NCI-H2171 treated with DMSO at 0.1 percent for 48 hours (cell line): Measurements from ENCODE around the gene CIB2.

ENCODE experiments used
- DNase-seq: peaks from one replicate; lab custom pipeline; 2025; lab: John Stamatoyannopoulos, UW

The CIB2 gene

DNA sequence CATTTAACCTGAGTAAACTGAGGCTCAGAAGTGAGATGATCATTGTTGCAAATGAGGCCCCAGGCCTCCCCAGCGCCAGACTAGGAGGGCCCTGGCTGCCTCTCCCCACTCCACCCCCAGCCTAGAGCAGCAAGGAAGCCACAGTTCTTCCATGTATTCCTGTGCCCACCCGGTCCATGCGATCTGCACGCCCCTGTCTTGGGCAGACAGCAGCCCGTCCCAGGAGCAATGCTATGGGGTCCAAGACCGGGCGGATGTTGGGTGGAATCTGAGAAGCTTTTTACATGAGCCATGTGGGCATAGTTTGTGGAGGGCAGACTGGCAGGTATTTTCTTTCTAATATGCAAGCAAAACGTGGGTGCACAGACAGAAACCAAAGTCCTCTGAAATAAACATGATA is 23.8 kb downstream of the CIB2 start:
- no peak for DNase-seq

DNA sequence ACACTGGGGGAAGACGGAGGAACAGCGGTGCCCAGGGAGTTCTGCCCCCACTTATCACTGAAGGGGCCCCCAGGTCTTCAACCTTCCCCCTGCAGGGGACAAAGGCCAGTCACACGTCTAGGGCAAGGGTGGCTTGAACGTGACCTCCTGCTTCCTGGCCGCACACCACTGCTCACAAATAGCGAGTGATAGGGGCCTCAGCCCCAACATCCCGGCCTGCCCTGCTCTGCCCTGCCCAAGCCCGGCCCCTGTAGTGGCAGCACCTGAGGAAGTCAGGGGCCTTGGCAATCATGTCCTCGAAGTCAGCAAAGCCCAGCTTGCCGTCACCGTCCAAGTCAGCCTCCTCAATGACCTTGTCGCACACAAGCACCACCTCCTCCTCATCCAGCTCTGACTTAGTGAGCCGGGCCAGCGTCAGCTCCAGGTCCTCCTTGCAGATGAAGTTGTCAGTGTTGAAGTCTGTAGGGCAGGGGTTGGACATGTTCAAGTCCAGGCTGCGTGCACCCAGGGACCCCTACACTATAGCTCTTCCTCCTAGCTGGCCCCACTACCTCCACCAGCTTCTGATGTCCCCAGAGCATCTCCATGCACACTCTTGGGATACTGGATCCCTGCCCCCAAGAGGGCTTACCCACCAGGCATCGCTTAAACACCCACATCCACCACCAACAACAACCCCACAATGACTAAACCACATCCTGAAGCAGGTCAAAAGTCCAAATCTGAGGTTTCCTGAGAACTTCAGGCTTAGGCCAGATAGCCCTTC is 25.6 kb downstream of the CIB2 start:
- no peak for DNase-seq

DNA sequence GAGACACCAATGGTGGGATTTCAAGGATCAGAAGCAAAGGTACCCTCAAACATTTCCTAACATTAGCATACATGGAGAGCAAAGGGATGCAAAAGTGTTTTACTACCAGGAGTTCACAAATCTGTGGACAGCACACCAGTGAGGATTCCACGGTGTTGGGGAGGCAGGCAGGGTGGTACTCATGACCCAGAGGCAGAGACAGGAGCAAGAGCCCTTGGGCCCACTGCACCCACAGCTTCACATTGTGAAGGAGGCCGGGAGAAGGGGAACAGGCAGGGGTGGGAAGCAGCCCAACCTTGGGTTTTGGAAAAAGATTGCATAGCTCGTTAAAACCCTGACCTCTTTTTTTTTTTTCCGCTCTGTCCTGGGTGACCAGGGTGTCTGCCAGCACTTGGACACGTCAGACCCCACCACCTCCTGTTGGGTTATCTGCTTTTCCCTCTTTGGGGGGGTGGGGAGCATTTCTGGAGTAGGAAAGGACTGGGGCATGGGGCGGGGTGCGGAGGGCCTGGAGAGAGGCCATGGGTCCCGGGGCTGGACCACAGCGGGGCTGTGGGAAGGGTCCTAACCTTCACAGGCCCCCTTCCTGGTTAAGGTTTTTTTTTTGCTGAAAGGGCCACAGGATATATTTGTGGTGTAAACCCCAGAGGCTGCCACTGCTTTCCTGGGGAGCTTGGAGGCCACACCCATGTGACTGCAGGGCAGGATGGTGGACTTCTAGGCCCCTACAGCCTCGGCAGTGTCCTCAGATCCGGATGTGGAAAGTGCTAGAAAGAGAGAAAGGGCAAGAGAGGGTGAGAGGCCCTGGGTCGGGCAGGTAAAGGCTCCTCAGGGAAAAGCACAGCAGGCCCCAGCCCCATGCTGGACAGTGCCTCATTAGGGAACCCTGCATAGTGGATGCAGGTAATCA is 26.4 kb downstream of the CIB2 start:
- DNase-seq = no peak

DNA sequence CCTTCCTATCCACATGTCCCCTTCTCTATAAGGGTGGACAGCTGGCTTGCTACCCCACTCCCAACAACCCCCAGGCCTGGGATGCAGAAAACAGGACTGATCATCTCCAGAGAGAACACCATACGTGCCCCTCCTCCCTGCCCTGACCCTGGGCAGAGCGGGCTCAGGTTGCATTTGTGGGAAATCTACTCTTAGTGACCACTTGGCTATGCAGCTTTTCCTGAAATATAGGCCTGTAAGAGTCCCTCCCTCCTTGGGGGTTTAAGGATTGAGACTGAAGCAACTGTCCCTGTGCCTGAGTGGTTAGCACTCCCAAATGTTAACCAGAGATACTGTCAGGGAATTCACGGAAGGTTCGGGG is 27.1 kb downstream of the CIB2 start:
- DNase-seq = no peak

DNA sequence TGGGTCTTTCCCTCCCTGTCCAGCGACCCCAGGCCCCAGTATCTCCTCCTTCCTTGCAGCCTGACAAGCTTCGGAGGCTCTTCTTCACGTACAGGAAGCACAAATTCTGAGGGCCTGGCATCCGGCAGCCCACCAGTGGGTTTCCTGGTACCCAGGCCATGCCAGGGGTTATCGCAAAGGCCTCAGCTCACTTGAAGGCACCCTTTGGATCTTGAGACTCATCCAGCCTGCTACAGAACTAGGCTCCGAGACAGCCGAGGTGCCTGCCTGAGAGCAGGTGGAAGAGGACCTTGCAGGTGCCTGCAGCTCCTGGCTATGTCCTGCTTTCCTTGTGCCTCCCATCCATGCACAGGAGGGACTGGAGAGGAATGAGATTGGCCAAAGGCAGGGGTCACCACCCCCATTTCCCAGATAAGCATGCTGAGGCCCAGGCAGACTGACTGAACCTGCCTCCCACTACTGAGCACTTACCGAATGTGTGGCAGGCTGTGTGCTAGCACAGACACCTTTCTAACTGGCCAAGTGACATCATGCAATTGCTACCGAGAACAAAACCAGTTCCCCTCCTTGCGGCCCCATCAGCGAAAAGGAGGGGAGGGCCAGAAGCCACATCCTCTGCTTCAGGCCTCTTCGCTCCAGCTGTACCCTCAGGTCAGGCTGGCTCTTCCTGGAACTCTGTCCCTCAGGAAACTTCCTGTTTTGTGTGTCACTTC is 27.7 kb downstream of the CIB2 start:
- no peak for DNase-seq

DNA sequence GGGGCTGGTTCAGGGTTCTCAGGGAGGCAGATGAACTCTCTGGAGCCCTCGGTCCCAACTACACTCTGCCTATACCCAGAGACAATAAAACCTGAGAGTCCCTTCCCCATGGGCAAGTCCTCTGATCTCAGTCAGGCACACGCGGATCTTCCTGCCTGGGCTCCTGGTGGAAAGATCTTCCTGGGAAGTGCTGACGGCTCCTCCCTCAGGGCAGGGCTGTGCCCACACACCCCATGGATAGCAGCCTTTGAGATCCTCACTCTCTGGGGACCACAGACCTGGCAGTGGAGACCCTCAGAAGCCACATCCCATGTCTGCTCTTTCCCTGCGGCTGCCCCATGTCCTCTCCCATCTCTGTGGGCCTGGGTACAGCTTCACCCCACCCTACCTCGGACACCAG is 28.5 kb downstream of the CIB2 start:
- no peak for DNase-seq

DNA sequence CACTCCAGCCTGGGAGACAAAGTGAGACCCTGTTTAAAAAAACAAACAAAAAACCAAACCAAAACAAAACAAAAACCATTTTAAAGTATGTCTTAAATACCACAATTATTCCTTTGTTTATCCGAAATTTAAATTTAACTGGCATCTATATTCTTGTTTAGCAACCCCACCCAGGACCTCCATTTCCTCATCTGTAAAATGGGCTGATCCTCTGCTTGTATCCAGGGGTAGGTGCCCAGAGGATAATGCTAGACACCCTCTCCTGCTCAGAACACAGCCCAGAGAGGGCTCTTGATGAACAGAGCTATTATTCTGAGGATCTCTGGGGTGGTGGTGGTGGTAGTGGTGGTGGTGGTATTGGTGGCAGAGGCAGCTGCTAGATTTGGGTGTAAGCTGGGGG is 29.0 kb downstream of the CIB2 start:
- no peak for DNase-seq

DNA sequence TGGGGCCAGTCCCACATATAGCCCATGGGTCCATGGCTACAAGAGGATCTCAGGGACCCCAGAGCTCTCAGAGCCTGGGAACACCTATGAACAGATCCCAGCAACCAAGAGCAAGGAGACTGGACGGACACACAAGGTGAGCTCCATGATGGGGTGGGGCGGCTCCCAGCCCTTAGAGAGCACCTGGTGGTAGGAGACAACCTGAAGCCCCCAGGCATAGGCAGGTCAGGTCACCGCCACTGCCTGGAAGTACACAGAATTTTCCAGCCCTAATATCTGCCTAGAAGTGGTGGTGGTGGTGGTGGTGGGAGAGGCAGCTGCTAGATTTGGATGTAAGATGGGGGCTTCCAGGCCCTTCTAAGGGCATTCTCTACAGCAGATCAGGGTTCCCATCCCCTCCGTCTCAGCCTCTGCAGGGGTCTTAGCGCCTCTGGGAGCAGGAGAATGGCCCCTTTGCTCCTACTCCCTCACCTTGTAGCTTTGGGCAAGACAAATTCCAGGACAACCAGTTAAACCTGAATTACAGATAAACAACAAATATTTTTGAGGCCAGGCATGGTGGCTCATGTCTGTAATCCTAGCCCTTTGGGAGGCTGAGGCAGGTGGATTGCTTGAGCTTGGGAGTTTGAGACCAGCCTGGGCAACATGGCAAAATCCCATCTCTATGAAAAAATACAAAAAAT is 29.7 kb downstream of the CIB2 start:
- DNase-seq = no peak

DNA sequence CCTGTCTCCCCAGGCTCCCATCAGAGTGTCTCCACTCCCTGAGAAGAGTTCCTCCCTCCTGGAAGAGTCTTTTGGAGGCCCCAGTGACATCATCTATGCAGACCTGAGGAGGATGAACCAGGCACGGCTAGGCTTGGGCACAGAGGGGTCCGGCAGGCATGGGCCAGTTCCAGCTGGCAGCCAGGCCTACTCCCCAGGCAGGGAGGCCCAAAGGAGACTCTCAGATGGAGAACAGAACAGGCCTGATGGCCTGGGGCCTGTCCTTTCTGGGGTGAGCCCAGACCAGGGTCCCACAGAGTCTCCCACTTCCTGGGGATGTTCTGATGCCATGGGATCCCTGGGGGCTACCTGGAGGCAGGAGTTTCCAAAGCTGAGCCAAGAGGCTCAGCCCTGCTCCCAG is 30.4 kb downstream of the CIB2 start:
- DNase-seq = no peak

DNA sequence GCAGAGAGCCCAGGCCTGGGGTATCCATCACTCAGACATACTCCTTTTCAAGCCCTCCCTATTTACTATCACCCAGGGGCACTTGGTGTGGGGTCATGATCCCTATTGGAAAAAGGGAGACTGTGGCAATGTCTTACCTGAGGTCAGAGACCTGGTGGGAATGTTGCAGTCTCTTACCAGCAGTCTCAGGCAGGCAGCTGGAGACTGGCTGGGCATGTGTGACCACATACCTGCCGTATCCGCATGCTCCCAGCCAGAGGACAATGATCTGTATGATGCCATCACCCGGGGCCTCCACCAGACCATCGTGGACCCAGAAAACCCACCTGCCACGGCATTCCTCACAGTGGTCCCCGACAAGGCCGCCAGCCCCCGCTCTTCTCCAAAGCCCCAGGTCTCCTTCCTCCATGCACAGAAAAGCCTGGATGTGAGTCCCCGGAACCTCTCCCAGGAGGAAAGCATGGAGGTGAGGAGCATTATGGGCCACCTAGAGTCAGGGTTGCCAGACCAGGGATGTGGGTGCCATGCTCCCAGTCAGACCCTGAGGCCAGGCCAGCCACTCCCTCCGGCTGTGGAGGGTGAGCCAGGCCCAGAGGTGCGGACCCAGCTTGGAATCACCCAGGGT is 33.0 kb downstream of the CIB2 start:
- no peak for DNase-seq

DNA sequence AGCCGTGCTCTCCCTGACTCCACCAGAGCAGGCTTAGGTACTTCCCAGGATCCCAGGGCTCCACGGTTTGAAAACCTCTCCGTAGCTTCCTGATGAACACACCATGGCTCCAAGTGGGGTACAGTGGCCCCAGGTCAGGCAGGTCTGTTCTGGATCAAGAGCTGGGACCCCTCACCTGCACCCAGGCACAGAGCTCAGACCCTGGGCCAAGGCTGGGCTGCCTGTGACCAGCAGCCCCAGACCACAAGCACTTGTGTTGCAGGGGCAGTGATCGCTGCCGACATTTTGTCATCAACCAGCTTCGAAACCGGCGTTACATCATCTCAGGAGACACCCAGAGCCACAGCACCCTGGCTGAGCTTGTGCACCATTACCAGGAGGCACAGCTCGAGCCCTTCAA is 33.6 kb downstream of the CIB2 start:
- no peak for DNase-seq

DNA sequence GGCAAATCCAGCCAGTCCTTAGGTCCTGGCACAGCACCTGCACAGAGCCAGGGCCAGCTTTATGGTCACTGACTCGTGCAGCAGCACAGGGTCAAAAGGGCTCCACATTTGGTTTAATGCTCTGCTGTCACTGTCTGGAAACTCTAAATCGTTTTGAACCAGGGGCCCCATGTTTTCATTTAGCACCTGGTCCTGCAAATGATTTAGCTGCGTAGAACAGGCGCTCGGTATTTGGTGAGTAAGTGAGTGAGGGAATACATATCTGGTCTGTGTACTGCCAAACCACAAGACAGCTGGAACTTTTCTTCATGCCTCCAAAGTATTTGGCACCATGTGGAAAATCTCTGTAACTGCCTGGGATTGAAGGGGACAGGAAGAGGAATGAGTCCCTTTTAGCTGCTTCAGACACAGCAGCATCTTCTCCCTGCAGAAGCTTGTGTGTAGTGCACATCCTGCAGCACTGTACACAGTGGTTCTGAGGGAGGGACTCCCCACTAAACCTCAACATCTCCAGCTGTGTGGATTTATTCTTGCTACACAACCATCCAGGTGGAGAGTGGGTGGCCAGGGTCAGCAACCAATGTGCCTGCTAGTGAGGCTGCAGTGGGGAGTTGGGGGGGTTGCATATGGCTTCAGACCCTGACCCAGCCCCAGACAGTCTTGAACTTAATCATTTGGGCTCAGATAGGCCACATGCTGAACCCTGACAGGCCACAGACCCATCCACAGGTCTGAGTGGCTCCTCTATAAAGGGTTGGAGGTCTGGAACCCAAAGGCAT is 37.8 kb downstream of the CIB2 start:
- no peak for DNase-seq

DNA sequence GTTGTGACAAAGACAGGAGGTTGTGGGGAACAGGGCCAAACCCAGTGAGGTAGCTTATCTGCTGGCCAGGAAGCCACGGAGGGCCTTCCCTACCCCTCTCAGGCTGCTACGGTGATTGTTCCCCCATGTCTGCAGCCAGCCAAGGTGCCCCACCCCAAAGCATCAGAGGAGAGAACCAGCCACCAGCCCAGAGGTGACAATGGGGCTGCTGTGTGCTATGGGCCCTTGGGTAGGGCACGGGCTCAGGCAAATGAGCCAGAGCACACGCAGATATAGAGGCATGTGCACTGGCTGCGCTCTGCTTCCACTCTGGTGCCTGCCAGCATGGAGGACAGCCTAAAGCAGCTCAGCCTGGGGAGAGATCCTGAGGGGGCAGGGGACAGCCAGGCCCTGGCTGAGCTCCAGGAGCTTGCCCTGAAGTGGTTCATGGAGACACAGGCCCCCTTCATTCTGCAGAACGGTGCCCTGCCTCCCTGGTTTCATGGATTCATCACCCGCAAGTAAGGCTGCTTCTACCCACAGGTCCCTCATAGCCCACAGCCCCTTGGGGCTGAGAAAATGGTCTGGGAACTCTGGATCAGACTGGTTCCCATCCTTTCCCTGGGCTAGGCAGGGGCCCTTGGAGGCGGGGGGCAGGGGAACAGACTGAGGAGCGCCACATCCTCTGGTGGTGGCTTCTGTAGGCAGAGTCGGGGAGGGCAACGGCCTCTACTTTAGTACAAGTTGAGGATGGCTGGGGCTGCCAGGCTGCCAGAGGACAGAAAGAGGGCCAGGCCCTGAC is 38.8 kb downstream of the CIB2 start, which contains the start of gene SH2D7:
SH2D7 (plus strand) TSS at position 301 of the 781 bp plus-strand sequence; CDS start at position 325, 24 bp downstream.
- no peak for DNase-seq

DNA sequence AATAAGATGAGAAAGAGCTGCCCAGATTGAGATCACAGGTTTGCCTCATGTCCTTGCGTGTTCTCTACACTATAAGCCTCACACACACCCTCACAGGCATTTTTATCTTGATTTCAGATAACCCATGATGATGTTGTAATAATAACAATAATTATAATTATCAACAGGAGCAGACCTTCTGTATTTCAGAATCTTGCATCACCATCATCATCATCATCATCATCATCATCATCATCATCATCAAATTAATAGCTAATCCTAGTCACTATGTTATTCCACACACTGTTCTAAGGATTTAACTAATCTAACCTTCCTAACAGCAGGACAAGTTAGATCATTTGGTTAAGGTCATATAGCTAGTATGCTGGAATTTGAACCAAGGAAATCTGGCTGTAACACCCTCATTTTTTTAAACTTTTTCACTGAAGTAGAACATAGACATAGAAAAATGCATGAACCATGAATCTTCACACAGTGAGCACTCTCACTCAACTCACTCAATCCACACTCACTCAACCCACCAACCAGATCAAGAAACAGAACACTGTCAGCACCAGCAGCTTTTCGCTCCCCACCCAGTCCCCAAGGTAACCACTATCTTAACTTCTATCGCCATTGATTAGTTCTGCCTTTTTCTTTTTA is 40.7 kb downstream of the CIB2 start:
- DNase-seq = no peak

DNA sequence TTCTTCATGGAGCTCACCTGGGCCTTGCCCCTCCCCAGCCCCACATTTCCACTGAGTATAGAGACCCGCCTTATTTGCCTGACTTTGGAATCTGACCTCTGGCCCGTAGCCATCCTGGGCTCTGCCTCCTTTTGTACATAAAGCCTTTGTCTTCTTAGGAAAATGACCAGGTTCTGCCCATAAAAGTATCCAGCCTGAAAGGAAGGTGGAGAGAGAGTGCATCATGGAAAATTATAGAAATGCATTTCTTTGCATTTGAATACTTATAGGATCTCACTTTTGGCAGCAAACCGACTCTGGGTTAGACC is 42.5 kb downstream of the CIB2 start:
- DNase-seq = no peak

DNA sequence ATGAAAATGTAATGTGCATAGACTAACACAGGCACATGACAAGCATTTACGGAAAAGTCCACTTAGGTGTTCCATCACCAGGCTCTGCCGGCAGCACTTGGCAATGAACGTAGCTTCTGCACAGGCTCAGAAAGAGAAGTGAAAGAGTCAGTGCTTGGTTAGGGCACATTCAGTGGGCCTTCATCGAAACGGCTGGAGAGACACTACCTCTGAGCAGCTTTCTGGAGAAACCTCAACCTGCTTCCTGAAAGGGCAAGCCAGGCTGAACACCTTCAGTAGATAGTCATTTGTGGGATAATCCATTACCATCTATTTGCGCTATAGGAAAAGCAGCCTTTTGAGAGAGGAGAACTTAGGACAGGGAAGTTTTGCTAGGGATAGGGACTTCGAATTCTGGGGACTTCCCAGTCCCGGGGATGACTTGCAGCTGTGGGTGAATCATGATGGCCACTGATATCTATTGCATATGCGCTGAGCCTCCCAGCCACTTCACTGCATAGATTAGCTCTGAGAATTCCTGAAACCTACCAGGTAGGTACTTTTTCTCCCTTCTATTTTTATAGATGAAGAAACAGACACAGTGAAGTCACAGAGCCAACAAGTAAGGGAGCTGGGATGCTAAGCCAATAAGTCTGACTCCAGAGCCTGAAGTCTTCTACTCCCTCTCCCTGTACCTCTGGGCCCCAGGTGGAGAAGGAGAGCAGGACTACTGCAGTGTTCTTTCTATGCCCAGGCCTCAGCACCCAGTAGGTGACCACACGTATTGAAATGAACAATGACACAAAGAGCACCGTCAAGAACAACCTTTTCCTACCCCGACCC is 43.1 kb downstream of the CIB2 start:
- DNase-seq = no peak

DNA sequence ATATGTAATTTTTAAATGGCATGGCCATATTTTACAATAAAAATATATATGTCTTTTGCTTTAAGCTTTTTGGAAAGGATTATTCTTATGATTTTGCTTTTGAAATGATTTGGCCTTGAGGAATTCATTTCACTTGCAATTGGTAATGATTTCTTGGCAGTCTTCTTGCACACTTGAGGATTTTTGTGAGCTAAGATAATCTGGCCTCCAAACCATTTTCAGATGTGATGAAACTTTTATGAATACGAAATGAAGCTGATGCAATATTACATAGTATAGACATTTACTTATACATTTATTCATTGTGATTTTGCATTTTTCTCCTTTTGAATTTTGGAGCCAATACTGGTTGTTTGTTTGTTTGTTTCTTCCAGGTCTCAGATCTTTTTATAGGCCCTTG is 45.3 kb downstream of the CIB2 start:
- no peak for DNase-seq

DNA sequence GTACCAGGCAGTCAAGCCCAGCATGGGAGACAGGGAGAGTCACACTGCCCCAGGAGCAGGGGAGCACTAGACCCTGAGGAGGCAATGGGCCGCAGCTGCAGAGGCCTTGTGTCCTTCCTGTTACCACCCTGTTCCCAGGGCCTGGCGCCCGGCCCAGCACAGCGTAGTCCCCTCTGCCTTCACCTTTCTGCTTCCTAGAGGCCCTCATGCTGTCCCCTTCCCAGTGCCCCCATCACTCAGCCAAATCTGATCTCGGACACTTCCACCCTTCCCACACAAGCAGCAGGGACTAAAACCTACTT is 46.8 kb downstream of the CIB2 start:
- DNase-seq = no peak
